Activated CD4-positive, alpha-beta T cell treated with anti-CD3 and anti-CD28 coated beads, Interleukin-2, Interleukin-4, amounts not matched to agents 100 ng/mL and 50 ng/mL, durations not matched to agents 16 hours and 8 hours (primary cell): ENCODE measurements around the gene DENND10.
"Not testable (repeated sequence)": the region's sequence is repeated elsewhere in the genome, so short reads cannot be mapped to it uniquely, and the experiment has no call there.

ENCODE experiments used
- DNase-seq: peaks from one replicate; pipeline ENCODE4 v3.0.0-alpha.2; 2020; ENCODE audit warnings: low spot score

The DENND10 gene

DNA sequence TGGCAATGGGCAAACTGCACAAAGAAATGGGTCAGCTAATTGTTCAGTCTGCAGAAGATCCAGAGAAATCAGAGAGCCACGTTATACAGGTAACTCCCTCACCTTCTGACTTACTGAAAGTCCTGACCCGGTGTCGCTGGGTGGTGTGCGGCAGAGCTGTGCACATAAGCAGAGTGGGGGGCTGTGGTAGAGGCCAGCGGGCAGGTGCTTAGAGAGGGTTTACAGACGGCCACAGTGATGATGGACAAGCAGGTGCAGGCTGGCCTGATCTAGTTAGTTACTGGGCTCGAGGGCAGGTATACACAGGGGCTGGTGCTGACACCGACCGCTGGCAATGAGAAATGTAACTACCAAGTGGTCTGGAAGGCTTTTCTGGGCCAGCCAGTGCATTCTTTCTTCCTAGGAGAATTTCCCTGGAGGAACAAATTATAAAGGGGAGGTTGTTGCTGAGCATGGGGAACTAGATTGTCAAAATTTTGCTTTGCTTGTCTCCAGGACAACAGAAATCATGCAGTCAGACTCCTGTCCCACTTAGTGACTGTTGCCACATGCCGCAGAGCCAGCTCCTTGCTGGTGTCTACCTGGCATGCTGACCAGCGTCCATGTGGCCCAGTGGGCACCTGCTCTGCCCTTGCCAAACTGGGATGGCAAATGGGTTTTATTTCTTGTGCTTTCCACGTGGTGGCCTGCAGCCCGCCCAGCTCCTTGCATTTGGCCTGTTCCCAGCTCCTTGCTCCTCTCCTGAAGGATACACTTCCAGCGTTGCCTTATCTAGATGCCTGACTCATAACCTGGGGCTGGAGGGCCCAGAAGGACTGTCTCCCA is 28.8 kb downstream of the DENND10 start:
- DNase-seq, result no peak

DNA sequence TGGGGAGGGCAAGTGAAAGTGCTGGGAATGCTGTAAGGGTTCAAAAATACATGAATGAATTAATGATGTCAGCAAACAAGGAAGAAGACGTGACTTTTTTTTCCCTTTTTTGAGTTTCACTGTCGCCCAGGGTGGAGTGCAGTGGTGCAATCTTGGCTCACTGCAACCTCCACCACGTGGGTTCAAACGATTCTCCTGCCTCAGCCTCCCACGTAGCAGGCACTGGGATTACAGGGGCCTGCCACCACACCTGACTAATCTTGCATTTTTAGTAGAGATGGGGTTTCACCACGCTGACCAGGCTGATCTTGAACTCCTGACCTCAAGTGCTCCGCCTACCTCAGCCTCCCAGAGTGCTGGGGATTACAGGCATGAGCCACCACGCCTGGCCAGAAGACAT is 30.0 kb downstream of the DENND10 start:
- DNase-seq, result peak; percentile 69

DNA sequence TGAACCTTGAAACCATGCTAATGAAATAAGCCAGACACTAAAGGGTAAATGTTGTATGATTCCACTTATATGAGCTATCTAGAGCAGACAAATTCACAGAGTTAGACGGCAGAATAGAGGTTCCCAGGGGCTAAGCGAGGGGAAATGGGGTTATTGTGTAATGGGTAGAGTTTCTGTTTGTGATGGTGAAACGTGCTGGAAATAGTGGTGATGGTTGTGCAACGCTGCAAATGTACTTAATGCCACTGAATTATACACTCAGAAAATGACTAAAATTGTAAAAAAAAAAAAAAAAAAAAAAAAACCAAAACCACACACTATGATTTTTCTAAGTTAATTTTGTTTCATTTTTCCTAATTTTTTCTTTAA is 31.6 kb downstream of the DENND10 start:
- peak; percentile 67 for DNase-seq

DNA sequence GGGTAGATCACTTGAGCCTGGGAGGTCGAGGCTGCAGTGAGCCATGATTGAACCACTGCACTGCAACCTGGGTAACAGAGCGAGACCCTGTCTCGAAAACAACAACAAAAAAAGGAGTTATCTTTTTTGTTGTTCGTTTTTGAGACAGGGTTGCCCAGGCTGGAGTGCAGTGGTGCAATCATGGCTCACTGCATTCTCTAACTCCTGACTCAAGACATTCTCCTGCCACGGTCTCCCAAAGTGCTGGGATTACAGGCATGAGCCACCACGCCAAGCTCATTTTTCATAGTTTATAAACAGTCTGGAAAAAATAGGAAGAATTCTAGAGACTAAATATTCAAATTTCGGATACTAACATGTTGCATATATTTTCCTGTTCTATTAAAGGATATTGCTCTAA is 32.2 kb downstream of the DENND10 start:
- DNase-seq, result no peak

DNA sequence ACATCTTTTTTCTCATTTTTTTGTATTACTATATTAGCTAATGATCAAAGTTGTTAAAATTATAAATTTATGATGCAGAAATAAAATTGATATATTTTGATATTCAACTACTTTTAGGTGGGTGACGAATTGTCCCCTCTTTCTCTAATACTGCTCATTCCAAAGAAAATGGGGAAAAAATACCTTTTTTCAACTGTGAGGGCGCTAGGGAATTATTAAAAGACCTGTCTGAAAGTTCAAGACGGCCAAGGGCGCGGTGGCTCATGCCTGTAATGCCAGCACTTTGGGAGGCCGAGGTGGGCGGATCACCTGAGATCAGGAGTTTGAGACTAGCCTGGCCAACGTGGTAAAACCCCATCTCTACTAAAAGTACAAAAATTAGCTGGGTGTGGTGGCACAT is 34.0 kb downstream of the DENND10 start:
- not testable (repeated sequence) for DNase-seq

DNA sequence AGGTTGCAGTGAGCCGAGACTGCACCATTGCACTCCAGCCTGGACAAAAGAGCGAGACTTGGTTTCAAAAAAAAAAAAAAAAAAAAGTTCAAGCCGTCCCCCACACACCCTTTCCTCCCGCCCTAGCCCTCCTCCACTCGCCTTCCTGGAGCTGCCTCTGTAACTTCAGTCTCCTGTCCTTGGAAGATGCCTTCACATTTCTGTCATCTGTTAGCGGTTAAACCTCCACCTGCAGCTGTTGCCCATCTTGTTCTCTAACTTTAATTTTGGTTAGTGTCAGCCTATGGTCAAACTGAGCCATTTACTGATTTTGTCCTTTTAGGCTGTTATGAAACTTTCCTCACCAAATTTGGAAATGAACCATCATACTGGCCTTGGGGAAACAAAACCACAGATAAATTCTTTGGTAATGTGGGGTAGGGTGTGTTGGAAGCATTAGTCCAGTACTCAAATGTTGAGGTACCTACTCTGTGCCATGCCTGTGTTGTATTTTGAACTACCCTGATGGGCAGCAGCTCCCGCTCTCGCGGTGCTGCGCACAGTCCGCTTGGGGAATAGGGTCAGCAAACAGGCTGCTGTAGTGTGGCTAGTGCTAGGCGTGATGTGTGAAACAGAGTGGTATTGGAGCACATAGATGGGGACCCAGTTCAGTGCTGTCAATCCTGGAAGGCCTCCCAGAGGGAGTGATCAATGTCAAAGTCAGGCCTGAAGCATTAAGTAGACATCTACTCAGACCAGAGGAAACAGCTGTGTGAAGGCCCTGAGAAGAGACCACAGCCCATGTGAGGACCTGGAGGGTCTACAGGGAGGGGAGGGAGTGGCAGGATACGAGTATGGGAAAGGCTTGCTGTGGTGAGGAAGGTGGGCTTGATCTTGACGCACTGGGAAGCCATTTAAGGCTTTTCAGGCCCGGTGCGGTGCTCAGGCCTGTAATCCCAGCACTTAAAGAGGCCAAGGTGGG is 34.7 kb downstream of the DENND10 start:
- no peak for DNase-seq

DNA sequence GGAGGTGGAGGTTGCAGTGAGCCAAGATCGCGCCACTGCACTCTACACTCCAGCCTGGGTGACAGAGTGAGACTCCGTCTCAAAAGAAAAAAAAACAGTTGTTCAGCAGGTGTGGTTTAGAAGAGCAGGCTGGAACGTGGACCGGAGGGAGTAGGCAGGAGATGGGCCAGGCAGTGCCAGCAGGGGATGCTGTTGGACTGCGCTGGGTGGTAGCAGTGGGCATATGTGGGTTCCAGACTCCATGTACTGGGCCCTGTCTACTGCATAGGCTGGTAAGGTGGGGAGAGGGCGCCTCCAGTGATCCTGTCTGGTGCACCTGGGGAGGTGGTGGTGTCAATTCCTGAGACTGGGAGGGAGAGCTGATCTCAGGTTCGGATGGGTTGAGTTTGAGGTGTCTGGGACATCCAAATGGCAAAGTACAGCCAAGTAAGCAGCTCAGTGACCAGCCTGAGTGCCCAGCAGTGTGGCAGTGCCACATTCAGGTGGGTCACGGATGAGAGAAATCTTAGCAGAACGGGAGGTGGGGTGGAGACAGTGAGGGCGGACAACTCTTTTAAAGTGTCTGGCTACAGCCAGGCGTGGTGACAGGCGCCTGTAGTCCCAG is 35.7 kb downstream of the DENND10 start:
- no peak for DNase-seq

DNA sequence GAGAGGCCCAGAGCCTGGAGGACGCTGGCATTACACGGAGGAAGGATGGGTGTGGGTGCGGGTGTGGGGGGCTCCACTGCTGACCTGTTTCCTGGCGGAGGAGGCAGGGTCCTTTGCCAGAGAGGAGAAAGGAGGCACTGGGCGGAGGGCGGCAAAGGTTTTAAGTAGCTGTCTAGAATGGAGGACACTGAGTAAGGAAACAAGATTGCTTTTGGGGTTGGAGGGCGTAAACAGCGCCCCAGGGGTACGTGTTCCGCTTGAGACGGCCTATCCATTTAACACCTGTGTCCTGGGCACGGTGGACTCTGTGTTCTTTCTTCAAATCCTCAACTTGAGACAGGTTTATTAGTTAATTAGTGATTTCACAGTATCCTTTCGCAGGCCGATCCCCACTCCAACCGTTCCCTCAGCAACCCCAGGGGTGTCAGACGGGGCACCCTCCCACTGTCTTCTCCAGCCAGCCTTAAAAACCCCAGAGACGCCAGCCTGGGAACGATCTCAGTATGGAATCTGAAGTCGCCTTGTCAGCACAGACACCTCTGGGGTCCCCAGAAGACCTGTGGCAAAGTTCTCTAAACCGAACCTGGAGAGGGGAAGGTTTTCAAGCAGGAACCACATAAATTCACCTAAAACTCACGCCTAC is 36.8 kb downstream of the DENND10 start:
- no peak for DNase-seq

DNA sequence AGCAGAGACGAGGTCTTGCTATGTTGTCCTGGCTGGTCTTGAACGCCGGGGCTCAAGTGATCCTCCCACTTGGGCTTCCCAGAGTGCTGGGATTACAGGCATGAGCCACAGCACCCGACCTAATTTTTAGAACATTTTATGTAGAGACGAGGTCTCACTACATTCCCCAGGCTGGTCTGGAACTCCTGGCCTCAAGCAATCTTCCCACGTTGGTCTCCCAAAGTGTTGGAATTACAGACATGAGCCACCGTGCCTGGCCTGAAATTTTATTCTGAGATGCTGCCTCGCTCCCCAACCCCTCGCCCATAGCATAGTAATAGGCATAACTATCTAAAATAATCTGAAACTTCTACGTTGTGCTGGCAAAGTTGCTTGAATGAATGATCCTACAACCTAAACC is 39.7 kb downstream of the DENND10 start:
- no peak for DNase-seq

DNA sequence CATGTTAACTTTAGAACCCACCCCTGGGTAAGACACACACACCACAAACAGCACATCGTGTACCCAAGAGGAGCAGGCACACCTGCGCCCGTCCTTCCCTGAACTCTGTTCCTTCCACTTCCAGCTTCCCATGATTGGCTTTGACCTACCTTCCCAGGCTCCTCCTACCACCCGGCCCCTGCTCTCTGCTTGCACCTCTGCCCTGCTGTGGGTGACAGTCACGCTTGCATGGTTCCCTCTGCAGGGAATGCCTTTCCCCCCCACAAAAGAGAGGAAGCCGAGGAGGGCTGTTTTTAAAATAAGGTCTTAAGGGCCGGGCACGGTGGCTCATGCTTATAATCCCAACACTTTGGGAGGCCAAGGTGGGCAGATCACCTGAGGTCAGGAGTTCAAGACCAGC is 45.2 kb downstream of the DENND10 start:
- DNase-seq, result no peak

DNA sequence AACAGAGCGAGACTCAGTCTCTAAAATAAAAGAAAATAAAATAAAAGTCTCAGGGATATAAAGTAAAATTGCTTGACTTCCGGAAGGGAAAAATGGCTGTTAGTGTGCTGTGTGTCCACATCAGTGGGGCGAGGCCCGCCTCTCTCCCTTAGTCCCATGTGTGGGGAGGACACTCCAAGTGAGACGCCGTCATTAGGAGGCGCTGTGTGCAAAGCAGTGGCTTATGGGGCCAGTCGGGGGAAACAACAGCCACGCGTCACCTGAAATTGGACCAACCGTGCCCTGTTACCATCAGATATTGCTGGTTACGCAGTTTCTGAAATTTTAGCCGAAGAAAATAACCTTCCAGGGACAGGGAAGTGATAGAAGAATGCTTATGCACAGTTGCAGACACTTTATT is 45.8 kb downstream of the DENND10 start:
- no peak for DNase-seq

DNA sequence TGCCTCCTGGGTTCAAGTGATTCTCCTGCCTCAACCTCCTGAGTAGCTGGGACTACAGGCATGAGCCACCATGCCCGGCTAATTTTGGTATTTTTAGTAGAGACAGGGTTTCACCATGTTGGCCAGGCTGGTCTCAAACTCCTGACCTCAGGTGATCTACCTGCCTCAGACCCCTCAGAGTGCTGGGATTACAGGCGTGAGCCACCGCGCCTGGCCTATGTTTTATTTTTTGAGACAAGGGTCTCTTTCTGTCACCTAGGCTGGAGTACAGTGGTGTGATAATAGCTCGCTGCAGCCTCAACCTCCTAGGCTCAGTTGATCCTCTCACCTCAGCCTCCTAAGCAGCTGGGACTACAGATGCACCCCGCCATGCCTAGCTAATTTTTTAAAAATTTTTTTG is 47.7 kb downstream of the DENND10 start:
- not testable (repeated sequence) for DNase-seq

DNA sequence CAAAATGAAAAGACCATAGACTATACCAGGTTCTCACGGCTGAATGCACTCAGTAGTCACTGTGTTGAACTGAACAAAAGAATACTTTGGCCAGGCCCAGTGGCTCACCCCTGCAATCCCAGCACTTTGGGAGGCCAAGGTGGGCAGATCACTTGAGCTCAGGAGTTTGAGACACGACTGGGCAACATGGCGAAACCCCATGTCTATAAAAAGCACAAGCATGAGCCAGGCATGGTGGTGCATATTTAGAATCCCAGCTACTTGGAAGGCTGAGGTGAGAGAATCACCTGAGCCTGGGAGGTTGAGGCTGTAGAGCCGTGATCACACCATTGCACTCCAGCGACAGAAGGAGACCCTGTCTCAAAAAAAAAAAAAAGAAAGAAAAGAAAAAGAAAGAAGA is 49.1 kb downstream of the DENND10 start:
- no peak for DNase-seq

DNA sequence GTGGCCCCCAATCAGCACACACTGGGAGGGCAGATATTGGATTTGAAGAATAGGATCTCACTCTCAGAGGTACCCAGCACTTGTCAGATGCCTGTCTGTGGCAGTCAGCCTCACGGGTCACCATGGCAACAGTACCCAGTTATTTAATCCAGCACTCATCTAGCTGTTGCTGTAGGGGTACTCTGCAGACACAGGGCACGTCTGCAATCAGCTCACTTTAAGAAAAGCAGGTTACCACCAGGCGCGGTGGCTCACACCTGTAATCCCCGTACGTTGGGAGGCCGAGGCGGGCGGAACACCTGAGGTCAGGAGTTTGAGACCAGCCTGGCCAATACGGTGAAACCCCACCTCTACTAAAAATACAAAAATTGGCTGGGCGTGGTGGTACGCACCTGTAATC is 49.7 kb downstream of the DENND10 start:
- no peak for DNase-seq

DNA sequence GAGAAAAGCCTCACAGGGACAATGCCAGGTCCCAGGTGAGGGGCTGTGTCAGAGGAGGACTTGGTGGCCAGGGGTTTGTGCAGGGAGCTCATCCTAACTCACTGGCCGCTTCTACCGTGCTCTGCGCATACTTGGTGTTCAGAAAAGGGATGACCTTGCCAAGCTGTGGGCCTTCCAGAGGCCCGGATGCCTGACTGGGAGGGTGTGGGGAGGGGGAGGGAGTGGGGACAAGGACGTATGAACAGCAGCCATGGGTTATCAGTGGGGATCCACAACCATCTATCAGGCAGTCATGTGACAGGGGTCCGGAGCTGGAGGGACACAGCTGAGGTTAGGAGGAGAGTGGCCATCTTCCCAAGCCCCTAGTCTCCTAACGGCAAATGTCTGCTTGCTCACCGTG is 55.4 kb downstream of the DENND10 start:
- DNase-seq, result no peak

DNA sequence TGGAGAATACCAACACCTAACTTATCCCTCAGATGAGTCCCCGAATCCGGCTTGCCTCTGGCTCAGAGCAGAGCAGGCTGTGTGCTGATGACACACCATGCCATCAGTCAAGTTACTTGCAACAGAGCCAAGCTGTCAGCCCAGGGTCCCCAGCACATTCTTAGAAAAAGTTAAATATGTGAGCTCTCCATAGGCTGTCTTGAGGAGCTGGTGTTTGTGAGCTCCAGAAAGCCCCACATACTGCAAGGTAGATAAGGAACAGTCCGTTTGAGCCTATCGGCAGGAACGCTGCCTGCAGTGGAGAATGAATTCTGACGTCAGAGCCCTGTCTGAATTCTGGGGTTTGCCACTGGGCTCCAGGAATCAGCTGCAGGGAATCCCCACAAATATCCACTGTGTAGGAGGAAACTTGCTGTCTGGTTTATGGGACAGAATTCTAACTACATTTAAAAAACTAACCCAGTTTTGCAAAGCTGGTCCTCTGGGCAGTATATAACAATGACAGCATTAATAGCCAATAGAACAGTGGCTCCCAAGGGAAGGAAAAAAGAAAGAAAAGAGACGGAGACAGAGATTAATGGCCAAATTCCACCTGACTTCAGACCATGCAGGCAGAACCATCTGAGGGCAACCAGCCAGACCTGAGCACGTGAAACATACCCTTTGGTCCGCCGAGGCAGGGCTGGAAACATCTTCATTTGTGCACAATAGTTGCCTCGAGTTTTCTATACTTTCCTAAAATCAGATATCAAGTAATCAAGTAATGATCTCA is 58.0 kb downstream of the DENND10 start:
- DNase-seq, result no peak

DNA sequence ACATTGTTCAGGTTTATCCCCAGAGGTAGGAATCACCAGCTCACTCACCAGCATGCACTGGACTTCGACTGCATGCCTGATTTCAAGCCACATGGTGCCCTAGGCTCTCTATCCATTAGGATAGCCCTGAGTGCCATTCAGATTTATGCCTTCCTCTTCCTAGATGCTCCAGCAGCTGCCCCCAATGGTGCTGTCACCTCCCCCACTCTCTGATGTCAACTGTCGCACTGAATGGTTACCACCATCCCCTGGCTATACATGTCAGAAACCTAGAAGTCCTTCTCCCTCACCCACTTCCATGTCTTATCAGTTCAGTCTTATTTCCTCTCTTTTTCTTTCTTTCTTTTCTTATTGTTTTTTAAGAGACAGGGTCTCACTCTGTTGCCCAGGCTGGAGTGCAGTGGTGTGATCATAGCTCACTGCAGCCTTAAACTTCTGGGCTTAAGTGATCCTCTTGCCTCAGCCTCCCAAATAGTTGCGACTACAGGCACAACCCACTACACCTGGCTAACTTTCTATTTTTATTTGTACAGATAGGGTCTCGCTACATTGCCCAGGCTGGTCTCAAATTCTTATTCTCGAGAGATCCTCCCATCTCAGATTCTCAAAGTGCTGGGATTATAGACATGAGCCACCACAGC is 58.7 kb downstream of the DENND10 start:
- no peak for DNase-seq

DNA sequence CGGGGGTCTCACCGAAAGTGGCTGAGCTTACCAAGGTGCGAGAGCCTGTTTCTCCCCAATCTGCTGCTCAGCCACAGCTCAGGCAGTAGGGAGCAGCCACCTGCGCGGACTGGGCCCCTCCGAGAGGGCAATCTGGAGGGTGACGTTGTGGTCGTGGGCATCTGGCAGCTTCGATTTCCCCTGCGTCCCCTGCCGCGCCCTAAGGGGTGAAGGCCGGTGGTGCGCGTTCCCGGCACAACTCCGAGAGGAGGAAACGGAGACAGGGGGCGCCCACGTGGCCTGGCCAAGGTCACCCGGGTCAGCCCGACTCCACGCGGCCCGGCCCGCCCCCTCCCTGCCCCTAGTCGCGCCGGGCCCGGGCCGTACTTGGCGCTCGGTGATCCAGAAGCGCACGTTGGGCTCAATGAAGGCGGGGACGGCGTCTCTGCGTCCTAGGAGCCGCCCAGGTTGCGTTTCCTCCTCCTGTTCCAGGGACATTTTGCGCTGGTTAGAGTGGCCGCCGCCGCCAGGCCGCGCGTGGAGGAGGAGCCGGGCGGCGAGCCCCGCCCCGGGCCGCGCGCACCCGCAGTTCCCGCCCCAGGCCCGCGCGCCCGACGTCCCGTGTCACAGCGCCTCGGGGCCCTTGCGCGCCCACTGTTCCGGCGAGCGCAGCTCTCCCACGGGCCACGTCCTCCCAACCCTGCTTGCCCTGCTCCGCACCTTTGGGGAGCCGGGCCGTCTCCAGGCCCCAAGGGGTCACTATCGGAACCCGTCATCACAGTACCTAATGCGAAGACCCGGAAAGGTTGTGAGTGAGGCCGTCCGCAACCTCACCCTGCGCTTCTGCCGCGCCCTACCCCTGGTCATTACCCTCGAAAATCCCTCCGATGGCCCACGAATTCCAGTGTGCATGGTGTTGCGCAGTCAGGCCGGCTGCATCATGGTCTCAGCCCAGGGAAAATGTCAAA is 61.5 kb downstream of the DENND10 start, which contains the start of gene SFXN4:
Gene SFXN4 (minus strand): TSS at position 544 of the 947 bp plus-strand sequence. CDS start 67 bp downstream, at position 477.
- peak; percentile 82 for DNase-seq

DNA sequence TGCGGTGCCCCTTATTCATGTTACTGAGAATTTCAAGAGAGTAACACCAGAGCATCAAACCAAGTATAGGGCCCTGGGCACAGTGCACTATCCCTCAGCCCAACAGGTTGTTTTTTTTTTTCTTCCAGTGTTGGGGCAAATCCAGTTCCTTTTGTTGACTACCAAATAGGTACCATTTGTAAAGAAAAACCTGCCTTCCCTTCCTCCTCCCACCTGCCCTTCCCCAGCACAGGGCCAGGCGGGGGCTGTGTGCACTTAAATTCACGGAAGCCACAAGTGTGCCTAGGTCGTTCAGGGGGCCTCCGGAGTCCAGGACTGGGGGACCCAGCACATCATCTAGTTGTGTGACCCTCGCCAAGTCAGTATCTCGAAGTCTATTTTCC is 62.2 kb downstream of the DENND10 start:
- DNase-seq, result no peak

DNA sequence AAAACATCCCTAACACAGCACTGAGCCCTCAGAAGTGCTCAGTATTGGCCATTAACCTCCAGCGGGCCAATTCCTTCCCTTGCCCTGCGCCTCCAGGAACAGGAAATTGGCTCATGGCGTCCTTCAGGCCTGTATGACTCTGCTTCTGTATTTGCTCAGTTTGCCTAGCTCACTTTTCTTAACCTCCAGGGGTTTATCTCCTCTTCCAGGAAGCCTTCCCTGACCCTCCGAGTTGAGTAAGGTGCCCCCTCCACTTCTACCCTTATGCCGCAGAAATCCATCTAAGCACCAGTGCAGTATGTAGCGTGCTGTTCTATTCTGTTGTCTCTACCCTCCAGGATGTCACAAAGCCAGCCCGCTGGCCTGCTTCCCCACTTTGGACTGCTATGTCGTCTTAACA is 62.7 kb downstream of the DENND10 start:
- DNase-seq, result no peak
